Skeletal muscle tissue (tissue), 1 donor: ENCODE measurements around the gene MOCS1. TPM values are rescaled to one million over a fixed set of nuclear protein-coding genes. Genes with fewer than 3 reads are reported as not detected.

Experiments used
- total RNA-seq: library from RNA; depleted of rRNA; stranded (reverse); fragments of >200 nt; gene quantifications from one replicate; pipeline ENCODE4 v1.2.3, GENCODE V29; 2014

The MOCS1 gene
- total RNA-seq, 1 donor from 2014 or later = 6.8 TPM

Other genes starting within 250 kb of the MOCS1 start
- 1.0 TPM for gene KIF6, start 209.1 kb downstream of the MOCS1 start, total RNA-seq
- gene DAAM2, start 142.1 kb downstream of the MOCS1 start, total RNA-seq = 31.8 TPM